DLD1 (cell line): ENCODE measurements around the gene UQCC3.
"Not testable (repeated sequence)": the region's sequence is repeated elsewhere in the genome, so short reads cannot be mapped to it uniquely, and the experiment has no call there.

Experiments used
- in situ Hi-C: cut with HindIII; loops from 2 replicates; pipeline ENCODE4 v1.10.0; 2017; ENCODE audit warnings: low sequenced_read_pairs

UQCC3 gene

GRCh38 chr11:62671608-62672389, at the start of gene UQCC3, which contains the start of gene LBHD1:
UQCC3 (plus strand) TSS chr11:62671673; CDS start chr11:62671746, 73 bp downstream.
LBHD1 (minus strand) TSS chr11:62672267; CDS start chr11:62670031, 2,236 bp downstream.
- in situ Hi-C loops = loop anchor here (10.0 kb wide), 1 partner anchor 247 kb away; no protein-coding TSS in a partner anchor

GRCh38 chr11:62622476-62623089, 48.9 kb upstream of the UQCC3 start:
- in situ Hi-C loops = no loop called here

- in situ Hi-C loops = no loop called here
Measured at GRCh38 chr11:62627713-62628112, 43.8 kb upstream of the UQCC3 start.

GRCh38 chr11:62632492-62632891, 39.0 kb upstream of the UQCC3 start:
- in situ Hi-C loops = no loop called here

- in situ Hi-C loops = no loop called here
Measured at GRCh38 chr11:62644220-62644619, 27.3 kb upstream of the UQCC3 start.

- in situ Hi-C loops = no loop called here
Measured at GRCh38 chr11:62645671-62645945, 25.9 kb upstream of the UQCC3 start.

GRCh38 chr11:62645946-62646824, 25.3 kb upstream of the UQCC3 start, which contains the start of gene GANAB:
GANAB (minus strand) TSS chr11:62646613; CDS start chr11:62646599, 14 bp downstream.
- in situ Hi-C loops = no loop called here

- in situ Hi-C loops = no loop called here
Measured at GRCh38 chr11:62646825-62647608, 24.5 kb upstream of the UQCC3 start.

GRCh38 chr11:62647609-62648005, 23.9 kb upstream of the UQCC3 start:
- in situ Hi-C loops = no loop called here

- in situ Hi-C loops = no loop called here
Measured at GRCh38 chr11:62648185-62648966, 23.1 kb upstream of the UQCC3 start.

GRCh38 chr11:62648967-62649364, 22.5 kb upstream of the UQCC3 start:
- in situ Hi-C loops = no loop called here

GRCh38 chr11:62649486-62649885, 22.0 kb upstream of the UQCC3 start:
- in situ Hi-C loops = no loop called here

GRCh38 chr11:62650283-62650682, 21.2 kb upstream of the UQCC3 start:
- in situ Hi-C loops = not testable (repeated sequence)

- in situ Hi-C loops = no loop called here
Measured at GRCh38 chr11:62652161-62653006, 19.1 kb upstream of the UQCC3 start.

GRCh38 chr11:62654297-62654696, 17.2 kb upstream of the UQCC3 start:
- in situ Hi-C loops = no loop called here

GRCh38 chr11:62656796-62657429, 14.6 kb upstream of the UQCC3 start:
- in situ Hi-C loops = no loop called here

- in situ Hi-C loops = no loop called here
Measured at GRCh38 chr11:62664405-62665074, 6.9 kb upstream of the UQCC3 start.

- in situ Hi-C loops = no loop called here
Measured at GRCh38 chr11:62665075-62665598, 6.3 kb upstream of the UQCC3 start, which contains the start of the genes C11orf98 and CSKMT. C11orf98 (minus strand) TSS chr11:62665210; CDS start chr11:62665169, 41 bp downstream. CSKMT (plus strand) TSS chr11:62665312; CDS start chr11:62665880, 568 bp downstream.
